Stomach smooth muscle (tissue), 2 donors: ENCODE measurements around the gene RAMP1.

ENCODE experiments used
- H3K27ac ChIP-seq: one replicate; pipeline ENCODE4 v1.7.0; 2013; ENCODE audit warnings: mild to moderate bottlenecking, low read length, inconsistent platforms
- H3K27me3 ChIP-seq, 2 donors: one replicate each; pipeline ENCODE4 v1.7.0; 2013; ENCODE audit warnings: low read length in 2 of 2; ENCODE audit not compliant: insufficient read depth in 2 of 2, control insufficient read depth in 1 of 2
- H3K36me3 ChIP-seq, 2 donors: one replicate each; pipeline ENCODE4 v1.7.0; 2013; ENCODE audit warnings: low read length in 2 of 2; ENCODE audit not compliant: control insufficient read depth in 2 of 2, insufficient read depth in 2 of 2
- H3K4me1 ChIP-seq: one replicate; pipeline ENCODE4 v1.7.0; 2013; ENCODE audit warnings: low read length; ENCODE audit not compliant: control insufficient read depth, insufficient read depth
- H3K4me3 ChIP-seq, 2 donors: one replicate each; pipeline ENCODE4 v1.7.0; 2013; ENCODE audit warnings: low read length in 2 of 2
- H3K9ac ChIP-seq, 2 donors: one replicate each; pipeline ENCODE4 v1.7.0; 2013; ENCODE audit warnings: low read length in 2 of 2, mild to moderate bottlenecking in 1 of 2
- H3K9me3 ChIP-seq, 2 donors: one replicate each; pipeline ENCODE4 v1.7.0; 2013; ENCODE audit warnings: low read length in 2 of 2; ENCODE audit not compliant: control insufficient read depth in 2 of 2
- donor health status: healthy.
- donor health status: Pancreatic carcinoma.

The RAMP1 gene

GRCh38 chr2:237859533-237860272 is at the start of gene RAMP1:
Gene RAMP1 (plus strand): TSS chr2:237859623. CDS start chr2:237859676, 53 bp downstream.
- H3K9ac ChIP-seq: peak within 1 kb of the TSS; percentile 79 to 90
- peak within 1 kb of the TSS; percentile 83 to 92 for H3K4me3 ChIP-seq
- no peaks in the 10 kb centered on the region for H3K27me3 ChIP-seq
- H3K9me3 ChIP-seq: no peaks in the 10 kb centered on the region
- H3K27ac ChIP-seq: peak within 1 kb of the TSS; percentile 94
- peaks cover 40% of the 10 kb centered on the region for H3K4me1 ChIP-seq
- H3K36me3 ChIP-seq: no peaks in the 10 kb centered on the region

DNA sequence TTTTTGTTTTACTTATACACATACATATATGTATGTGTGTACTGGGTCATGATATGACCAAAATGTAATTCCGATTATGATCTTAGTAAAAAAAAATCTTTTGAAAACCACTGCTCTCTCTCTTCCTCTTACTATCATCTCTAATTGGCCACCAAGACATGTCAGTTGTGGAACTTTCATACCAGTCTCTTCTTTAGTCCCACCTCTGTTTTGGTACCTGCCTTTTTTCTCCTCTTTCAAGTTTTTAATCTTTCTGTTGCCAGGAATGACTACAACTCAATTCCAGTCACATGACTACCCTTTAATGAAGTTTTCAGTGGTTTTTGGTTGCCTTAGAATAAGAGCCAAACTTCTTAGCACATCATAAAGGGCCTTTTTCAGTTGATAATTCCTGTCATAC is 43.8 kb upstream of the RAMP1 start:
- Histone ChIP-seq H3K4me1 (no peaks in the 10 kb centered on the region), H3K27ac (no peak overlapping the region), H3K4me3 (no peak overlapping the region), H3K9ac (no peak overlapping the region), H3K36me3 (no peaks in the 10 kb centered on the region), H3K9me3 (no peaks in the 10 kb centered on the region), H3K27me3 (no peaks in the 10 kb centered on the region)

GRCh38 chr2:237816531-237816930 is 42.9 kb upstream of the RAMP1 start:
- H3K27me3 ChIP-seq: no peaks in the 10 kb centered on the region
- H3K27ac ChIP-seq: no peak overlapping the region
- H3K4me3 ChIP-seq: no peak overlapping the region
- H3K9me3 ChIP-seq: no peaks in the 10 kb centered on the region
- no peak overlapping the region for H3K9ac ChIP-seq
- no peaks in the 10 kb centered on the region for H3K36me3 ChIP-seq
- H3K4me1 ChIP-seq: no peaks in the 10 kb centered on the region

DNA sequence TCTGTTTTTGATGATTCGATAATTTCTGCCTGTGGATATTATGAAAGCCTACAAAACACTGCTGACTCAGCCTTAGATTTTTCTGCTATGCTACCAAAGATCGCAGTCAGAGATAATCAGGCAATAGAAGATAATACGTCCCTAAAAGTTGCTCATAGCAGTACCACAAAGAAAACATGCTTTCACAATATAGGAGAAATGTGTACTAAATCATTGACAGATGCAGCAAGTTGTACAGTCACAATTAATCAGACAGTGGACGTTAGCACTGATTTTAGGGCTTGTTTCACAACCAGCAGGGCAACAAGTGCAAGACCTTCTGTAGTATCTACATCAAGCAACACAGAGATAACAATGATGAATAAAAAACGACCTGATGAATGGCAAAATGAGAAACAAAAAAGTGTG is 41.4 kb upstream of the RAMP1 start:
- no peak overlapping the region for H3K27ac ChIP-seq
- H3K4me1 ChIP-seq: no peaks in the 10 kb centered on the region
- H3K36me3 ChIP-seq: no peaks in the 10 kb centered on the region
- H3K4me3 ChIP-seq: no peak overlapping the region
- H3K27me3 ChIP-seq: no peaks in the 10 kb centered on the region
- no peaks in the 10 kb centered on the region for H3K9me3 ChIP-seq
- no peak overlapping the region for H3K9ac ChIP-seq

DNA sequence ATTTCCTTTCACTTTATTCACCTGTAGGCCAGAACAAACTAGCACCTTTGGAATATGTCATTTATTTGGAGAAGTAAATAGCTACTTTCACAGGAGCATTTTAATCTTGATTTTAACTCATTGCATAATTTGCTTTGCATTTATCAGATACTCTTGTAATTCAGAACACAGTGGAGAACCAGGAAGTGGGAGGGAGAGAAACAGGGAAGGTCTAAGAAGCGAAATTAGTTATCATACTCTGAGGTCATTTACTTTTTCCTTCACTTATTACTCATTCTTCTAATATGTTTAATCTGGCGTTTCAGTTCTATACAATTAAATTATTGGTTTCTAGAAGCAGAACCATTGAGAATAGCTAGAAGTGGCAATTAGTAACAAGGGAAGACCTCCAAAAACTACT is 40.2 kb upstream of the RAMP1 start:
- H3K36me3 ChIP-seq: no peaks in the 10 kb centered on the region
- no peaks in the 10 kb centered on the region for H3K4me1 ChIP-seq
- H3K4me3 ChIP-seq: no peak overlapping the region
- H3K27ac ChIP-seq: no peak overlapping the region
- H3K9me3 ChIP-seq: no peaks in the 10 kb centered on the region
- no peak overlapping the region for H3K9ac ChIP-seq
- H3K27me3 ChIP-seq: no peaks in the 10 kb centered on the region

DNA sequence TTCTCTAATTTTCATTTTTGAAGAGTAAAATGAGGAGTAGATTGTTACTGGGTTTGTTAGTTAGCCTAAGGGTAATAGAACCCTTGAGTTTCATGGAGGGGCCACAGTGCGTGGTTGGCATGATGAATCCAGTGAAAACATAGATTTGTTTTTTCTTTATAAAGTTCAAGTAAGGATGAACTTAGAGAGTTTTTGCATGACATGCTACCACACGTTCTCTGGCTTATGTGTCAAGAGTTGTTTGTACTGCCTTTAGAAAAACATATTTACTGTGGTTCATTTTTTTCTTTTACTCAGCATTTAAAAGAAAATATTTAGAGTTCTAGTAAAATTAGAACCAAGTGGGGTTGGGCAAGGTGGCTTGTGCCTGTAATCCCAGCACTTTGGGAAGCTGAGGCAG is 39.0 kb upstream of the RAMP1 start:
- no peaks in the 10 kb centered on the region for H3K27me3 ChIP-seq
- H3K4me3 ChIP-seq: no peak overlapping the region
- H3K36me3 ChIP-seq: no peaks in the 10 kb centered on the region
- H3K9me3 ChIP-seq: no peaks in the 10 kb centered on the region
- no peak overlapping the region for H3K9ac ChIP-seq
- H3K27ac ChIP-seq: no peak overlapping the region
- H3K4me1 ChIP-seq: no peaks in the 10 kb centered on the region

DNA sequence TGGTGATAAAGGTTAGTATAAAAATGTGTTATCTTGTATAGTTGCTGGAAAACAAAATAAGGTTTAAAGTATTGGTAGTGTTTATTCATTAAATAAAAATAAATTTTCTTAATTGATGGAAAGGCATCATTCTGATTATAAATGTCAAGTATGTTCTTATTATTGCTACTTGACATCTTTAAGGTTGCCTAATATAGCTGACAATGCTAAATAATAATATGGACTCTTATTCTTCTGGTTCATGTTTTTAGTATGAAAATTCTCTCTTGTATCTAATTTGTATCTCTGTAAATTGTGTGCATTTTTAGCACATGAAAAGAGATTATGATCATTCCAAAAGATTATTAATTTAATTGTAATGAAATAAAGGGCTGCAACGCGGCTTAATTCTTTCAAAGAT is 35.9 kb upstream of the RAMP1 start:
- Histone ChIP-seq H3K4me1 (no peaks in the 10 kb centered on the region), H3K9ac (no peak overlapping the region), H3K27me3 (no peaks in the 10 kb centered on the region), H3K4me3 (no peak overlapping the region), H3K36me3 (no peaks in the 10 kb centered on the region), H3K9me3 (no peaks in the 10 kb centered on the region), H3K27ac (no peak overlapping the region)

GRCh38 chr2:237824085-237824484 is 35.3 kb upstream of the RAMP1 start:
- H3K36me3 ChIP-seq: no peaks in the 10 kb centered on the region
- no peak overlapping the region for H3K4me3 ChIP-seq
- no peaks in the 10 kb centered on the region for H3K9me3 ChIP-seq
- no peaks in the 10 kb centered on the region for H3K27me3 ChIP-seq
- no peak overlapping the region for H3K9ac ChIP-seq
- H3K27ac ChIP-seq: no peak overlapping the region
- no peaks in the 10 kb centered on the region for H3K4me1 ChIP-seq

DNA sequence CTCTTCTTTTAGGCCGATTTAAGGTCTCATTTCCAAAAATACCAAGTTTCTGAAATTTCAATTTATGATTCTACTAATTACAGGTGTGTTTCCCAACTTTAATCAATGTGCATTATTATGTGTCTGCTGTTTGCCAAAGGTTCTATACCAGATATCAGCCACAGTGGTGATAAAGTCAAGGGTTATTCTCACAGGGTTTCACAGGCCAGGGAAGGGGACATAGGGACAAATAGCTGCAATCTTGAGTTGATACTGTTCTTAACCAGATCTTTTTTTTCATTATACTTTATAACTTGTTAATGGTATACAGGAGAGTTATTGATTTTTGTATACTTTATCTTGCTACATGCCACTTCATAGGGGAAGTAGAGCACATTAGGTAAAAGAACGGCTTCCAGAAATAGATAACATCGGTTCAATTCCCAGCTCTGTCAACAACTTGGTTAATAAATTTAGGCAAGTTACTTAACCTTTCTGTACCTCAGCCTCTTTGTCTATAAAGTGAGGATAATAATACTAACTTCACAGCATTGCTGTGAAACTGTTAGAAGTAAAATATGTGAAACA is 31.9 kb upstream of the RAMP1 start:
- no peaks in the 10 kb centered on the region for H3K4me1 ChIP-seq

DNA sequence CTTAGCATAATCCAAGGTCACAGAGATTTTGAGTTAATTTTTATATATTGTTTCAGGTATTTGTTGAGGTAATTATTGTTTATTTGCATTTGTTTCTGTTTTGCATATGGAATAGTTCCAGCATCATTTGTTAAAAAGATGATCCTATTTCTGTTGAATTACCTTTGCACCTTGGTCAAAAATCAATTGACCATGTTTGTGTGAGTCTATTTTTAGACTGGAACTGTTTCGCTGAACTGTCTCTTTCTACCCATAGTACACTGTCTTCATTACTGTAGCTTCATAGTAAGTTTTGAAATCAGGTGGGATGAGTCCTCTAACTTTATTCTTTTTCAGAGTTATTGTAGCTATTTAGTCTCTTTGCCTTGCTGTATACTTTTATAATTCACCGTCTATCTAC is 28.9 kb upstream of the RAMP1 start:
- no peak overlapping the region for H3K9ac ChIP-seq
- H3K4me1 ChIP-seq: no peaks in the 10 kb centered on the region
- no peaks in the 10 kb centered on the region for H3K27me3 ChIP-seq
- H3K27ac ChIP-seq: no peak overlapping the region
- no peak overlapping the region for H3K4me3 ChIP-seq
- no peaks in the 10 kb centered on the region for H3K36me3 ChIP-seq
- no peaks in the 10 kb centered on the region for H3K9me3 ChIP-seq

More for the DNA sequence above, 31.9 kb upstream of the RAMP1 start:
- Histone ChIP-seq H3K27me3 (no peaks in the 10 kb centered on the region), H3K4me3 (no peak overlapping the region), H3K27ac (no peak overlapping the region), H3K9me3 (no peaks in the 10 kb centered on the region), H3K36me3 (no peaks in the 10 kb centered on the region), H3K9ac (no peak overlapping the region)

- no peak overlapping the region for H3K9ac ChIP-seq
- no peaks in the 10 kb centered on the region for H3K4me1 ChIP-seq
- H3K4me3 ChIP-seq: no peak overlapping the region
- no peak overlapping the region for H3K27ac ChIP-seq
- H3K36me3 ChIP-seq: no peaks in the 10 kb centered on the region
- no peaks in the 10 kb centered on the region for H3K9me3 ChIP-seq
- no peaks in the 10 kb centered on the region for H3K27me3 ChIP-seq
Observed at GRCh38 chr2:237833546-237833945, 25.9 kb upstream of the RAMP1 start.
